EL (cell line): ENCODE measurements around the gene TMEM209.
"Not testable (repeated sequence)": the region's sequence is repeated elsewhere in the genome, so short reads cannot be mapped to it uniquely, and the experiment has no call there.

ENCODE experiments used
- DNase-seq: peaks from one replicate; pipeline ENCODE4 v3.0.0-alpha.2; 2016

The TMEM209 gene

GRCh38 chr7:130157700-130158099 lies 47.5 kb downstream of the TMEM209 start:
- DNase-seq = no peak

- DNase-seq = no peak
Measured at GRCh38 chr7:130156140-130156539, 49.1 kb downstream of the TMEM209 start.

GRCh38 chr7:130154501-130155317 lies 50.5 kb downstream of the TMEM209 start:
- DNase-seq = no peak

- no peak for DNase-seq
Measured at GRCh38 chr7:130154131-130154500, 51.1 kb downstream of the TMEM209 start.

GRCh38 chr7:130153211-130153908 lies 51.8 kb downstream of the TMEM209 start:
- no peak for DNase-seq

DNA sequence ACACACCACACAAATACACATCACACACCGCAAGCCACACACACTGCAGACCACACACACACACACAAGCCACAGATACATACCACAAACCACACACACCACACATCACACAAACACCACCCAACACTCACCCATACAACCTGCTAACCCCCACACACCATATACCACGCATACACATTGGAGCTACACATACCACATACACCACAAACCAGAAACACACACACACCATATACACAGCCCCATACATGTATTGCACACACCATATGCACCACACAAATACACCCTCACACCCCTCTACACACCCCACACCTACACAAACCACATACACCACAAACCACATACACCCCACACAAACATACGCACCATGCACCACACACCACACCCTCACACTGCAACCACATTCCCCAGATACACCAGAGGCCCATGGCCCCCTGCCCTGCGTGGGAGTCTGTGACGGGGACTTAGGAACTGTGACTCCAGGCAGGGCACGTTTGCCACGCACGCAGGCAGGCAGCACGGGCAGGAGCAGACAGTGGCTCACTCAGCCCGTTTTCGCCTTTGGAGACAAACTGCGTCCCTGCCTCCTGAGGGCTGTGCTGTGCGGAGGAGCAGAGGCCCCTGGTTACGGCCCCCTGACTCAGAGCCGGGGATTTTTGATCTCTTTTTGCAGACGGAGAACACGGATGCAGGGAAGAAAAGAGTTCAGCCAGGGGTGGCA lies 52.6 kb downstream of the TMEM209 start:
- no peak for DNase-seq

- DNase-seq = peak; percentile 16
Measured at GRCh38 chr7:130151591-130152492, 53.4 kb downstream of the TMEM209 start.

DNA sequence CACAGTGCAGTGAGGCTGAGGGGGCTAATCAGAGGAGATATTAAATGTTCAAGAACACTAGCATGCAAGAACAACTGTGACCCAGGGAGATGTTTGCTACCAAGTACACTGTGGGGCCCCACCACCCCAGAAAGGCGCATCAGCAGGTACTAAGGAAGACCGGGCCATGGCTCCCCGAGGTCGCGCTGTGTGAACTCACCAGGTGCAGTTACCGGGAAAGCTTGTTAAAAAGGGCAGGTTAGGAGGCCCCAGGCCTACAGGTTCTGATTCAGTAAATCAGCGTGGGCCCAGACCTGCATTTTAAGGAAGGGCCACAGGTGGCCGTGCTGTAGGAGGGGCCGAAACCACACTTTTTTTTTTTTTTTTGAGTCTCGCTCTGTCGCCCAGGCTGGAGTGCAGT lies 54.6 kb downstream of the TMEM209 start:
- no peak for DNase-seq

DNA sequence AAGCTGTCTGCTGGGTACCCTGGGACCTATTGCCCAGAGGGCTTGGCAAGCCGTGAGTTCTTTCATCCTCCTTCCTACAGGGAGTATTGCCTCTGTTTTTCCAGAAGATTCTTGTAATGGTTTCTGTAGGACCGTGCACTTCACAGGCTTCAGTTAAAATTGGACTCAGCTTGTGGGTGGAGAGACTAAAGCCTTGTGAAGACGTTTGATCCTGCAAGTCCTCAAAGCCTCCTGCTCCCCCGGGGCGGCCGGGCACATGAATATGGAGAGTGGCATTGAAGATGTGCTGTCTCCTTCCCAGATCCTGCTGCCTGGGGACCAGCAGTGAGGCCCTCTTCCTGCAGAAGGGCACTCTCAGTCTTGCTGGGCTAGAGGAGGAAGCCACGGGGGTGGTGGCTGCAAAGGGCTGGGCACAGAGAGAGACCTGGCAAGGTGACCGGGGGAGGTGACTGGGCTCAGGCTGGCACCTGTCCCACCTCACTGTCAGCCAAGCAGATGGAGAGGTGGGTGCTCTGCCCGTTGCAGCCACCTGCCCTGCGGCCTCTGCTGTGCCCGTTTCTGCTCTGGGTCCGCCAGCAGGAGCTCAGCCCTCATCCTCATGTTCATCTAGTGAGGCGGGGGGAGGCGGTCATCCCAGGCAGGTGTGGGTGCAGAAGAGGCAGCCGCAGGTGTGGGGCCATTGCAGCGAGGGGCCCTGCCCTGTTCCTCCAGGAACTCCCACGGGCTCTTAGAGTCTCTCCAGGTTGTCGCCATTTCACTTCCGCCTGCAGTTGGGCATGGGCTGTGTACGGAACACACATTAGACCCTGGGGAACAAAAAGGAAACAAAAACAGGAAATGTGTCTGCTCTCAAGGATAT lies 55.7 kb downstream of the TMEM209 start:
- no peak for DNase-seq

- no peak for DNase-seq
Measured at GRCh38 chr7:130148561-130148960, 56.6 kb downstream of the TMEM209 start.

- no peak for DNase-seq
Measured at GRCh38 chr7:130147710-130148325, 57.4 kb downstream of the TMEM209 start.

GRCh38 chr7:130146693-130147405 lies 58.4 kb downstream of the TMEM209 start:
- DNase-seq = no peak

GRCh38 chr7:130146142-130146541 lies 59.1 kb downstream of the TMEM209 start:
- not testable (repeated sequence) for DNase-seq

DNA sequence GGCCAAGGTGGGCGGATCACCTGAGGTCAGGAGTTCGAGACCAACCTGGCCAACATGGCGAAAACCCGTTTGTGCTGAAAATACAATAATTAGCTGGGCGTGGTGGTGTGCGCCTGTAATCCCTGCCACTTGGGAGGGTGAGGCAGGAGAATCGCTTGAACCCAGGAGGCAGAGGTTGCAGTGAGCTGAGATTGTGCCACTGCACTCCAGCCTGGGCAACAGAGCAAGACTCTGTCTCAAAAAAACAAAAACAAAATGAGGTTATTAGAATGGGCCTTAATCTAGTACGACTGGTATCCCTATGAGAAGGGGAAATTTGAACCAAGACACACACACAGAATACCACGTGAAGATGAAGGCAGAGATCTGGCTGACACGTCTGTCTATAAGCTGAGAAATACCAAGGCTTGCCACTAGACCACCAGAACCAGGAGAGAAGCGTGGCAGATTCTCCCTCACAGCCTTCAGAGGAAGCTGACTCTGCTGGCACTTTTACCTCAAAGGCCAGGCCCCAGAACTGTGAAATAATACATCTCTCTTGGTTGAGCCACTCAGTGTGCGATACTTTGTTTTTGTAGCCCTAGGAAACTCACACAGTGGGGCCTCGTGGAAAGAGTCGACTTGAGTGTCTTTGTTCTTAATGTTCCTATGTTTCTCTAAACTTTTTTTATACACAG lies 59.6 kb downstream of the TMEM209 start:
- DNase-seq = no peak

DNA sequence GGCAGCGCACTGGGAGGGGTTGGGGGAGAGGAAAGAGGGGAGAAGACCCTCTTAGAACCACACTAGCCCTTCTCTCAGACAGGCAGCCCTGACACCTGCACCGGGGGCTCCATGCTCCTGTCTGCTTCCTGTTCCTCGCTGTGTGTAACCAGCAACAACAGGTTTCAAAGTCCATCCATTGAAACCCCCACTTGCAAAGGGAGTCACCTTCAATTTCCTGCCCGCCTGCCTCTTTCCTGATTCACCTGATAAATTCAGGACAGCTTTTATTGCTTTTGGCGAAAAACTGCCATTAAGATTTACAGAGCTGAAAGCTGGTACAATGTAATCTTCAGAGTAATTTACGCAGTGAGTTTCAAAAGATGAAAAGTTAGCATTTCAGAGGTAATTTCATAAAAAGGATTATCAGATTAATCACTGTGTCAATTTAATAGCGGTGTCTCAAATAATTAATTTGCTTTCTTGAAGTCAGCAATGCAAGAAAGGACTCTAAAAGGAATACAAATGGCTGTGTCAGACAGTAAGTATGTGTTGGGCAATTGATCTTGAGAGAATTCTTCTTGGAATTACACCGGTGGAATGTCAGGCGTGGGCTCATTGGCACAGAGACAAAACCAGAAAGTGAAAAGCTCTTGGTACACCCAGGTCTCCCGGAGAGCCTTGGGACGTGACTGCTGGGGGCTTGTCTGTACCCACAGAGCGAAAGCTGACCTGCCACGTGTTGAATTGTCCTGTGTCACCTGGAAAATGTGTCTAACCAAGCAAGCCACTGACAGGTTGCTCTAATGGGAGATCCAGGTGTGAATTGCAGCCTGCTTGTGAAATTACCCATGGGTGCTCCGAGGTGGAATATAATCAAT lies 60.7 kb downstream of the TMEM209 start:
- peak; percentile 82 for DNase-seq

DNA sequence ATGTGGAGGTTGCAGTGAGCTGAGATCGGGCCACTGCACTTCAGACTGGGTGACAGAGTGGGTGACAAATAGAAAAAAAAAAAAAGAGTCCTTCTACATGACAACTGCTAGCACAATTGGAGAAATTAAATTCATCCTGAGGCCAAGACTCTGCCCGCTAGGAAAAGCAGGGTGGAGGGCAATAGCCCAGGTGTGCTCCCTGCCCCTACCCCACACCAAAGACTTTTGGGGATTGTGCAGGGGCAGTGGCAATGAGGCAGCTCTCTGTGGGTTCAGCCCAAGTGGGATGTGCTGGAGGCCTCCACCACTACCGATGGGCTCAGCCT lies 61.3 kb downstream of the TMEM209 start:
- no peak for DNase-seq

GRCh38 chr7:130143334-130143732 lies 61.9 kb downstream of the TMEM209 start:
- DNase-seq = no peak

DNA sequence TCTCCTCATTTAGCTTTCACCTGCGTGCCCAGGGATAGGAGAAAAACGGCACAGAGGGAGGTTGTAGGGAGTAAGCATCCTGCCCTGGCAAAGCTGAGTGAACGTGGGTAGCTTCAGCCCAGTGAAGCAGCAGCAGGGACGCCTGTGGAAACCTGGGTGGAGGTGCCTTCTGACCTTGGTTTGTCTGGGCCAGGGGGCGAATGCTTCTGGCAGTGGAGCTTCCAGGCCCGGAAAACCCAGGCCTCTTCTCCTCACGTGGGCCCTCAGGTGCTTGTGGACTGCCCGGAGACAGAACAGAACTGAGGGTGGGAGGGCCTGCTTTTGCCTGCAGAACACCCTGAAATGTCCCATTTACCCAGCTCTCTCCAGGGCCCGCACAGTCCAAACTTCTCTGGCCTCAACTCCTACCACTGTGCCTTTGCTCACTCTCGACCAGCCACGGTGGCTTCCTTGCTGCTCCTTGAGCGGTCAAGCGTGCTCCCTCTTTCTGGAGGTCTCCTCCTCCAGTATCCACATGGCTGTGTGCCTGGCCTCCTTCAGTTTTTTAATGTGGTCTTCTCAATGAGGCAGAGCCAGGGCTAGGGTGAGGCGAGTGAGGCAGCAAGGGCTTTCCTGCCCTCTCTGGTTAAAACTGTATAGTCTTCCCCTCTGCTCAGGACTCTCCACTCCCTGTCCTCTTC lies 62.4 kb downstream of the TMEM209 start:
- DNase-seq = no peak
